Upper lobe of left lung (tissue), 4 donors: ENCODE measurements around the gene TMEM239.

ENCODE experiments used
- EP300 ChIP-seq, 4 donors: sonication (generic); formaldehyde crosslinking; IDR thresholded peaks; one replicate each; pipeline ENCODE4 v1.5.1; 2017; ENCODE audit warnings: antibody characterized with exemption in 4 of 4, control low read depth in 2 of 4
- TF ChIP-seq, protein P1 (sequence below), 6 experiments: fragments of 450-650 bp in 4 of 6; fragments of 200-600 bp in 2 of 6; sonication (generic) in 2 of 6; IDR thresholded peaks; one replicate each; pipeline ENCODE4 v1.5.1; 2016 to 2019; ENCODE audit warnings: antibody characterized with exemption in 6 of 6

DNA sequence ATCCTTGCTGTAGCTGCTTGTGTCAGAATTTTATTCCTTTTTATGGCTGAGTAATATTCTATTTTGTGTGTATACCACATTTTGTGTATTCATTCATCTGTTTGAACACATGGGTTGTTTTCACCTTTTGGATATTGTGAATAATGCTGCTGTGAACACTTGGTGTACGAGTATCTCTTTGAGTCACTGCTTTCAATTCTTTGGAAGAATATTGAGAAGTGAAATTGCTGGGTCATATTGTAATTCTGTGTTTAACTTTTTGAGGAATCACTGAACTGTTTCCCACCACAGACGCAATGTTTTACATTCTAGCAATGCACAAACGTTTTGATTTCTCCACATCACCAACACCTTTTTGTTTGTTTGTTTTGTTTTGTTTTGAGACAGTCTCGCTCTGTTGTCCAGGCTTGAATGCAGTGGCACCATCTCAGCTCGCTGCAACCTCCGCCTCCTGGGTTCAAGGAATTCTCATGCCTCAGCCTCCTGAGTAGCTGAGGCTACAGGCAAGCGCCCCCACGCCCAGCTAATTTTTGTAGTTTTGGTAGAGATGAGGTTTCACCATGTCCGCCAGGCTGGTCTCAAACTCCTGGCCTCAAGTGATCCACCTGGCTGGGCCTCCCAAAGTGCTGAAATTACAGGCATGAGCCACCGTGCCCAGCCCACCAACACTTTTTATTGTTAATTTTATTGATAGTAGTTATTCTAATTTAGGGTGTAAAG, 37.4 kb upstream of the TMEM239 start:
- TF ChIP-seq, protein P1, sequence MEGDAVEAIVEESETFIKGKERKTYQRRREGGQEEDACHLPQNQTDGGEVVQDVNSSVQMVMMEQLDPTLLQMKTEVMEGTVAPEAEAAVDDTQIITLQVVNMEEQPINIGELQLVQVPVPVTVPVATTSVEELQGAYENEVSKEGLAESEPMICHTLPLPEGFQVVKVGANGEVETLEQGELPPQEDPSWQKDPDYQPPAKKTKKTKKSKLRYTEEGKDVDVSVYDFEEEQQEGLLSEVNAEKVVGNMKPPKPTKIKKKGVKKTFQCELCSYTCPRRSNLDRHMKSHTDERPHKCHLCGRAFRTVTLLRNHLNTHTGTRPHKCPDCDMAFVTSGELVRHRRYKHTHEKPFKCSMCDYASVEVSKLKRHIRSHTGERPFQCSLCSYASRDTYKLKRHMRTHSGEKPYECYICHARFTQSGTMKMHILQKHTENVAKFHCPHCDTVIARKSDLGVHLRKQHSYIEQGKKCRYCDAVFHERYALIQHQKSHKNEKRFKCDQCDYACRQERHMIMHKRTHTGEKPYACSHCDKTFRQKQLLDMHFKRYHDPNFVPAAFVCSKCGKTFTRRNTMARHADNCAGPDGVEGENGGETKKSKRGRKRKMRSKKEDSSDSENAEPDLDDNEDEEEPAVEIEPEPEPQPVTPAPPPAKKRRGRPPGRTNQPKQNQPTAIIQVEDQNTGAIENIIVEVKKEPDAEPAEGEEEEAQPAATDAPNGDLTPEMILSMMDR (IDR thresholded peaks at IDR 0.05), result no peak
- TF ChIP-seq EP300 (IDR thresholded peaks at IDR 0.05), result no peak
